Panc1 (cell line): ENCODE data around the gene ATR.

ENCODE experiments used
- TCF7L2 ChIP-seq: IDR thresholded peaks from 2 replicates; pipeline ENCODE4 v1.6.1; 2011; ENCODE audit warnings: mild to moderate bottlenecking, low read depth, low read length, inconsistent platforms
- TF ChIP-seq, protein P1 (sequence below): fragments of 450-650 bp; IDR thresholded peaks from 2 replicates; pipeline ENCODE4 v1.5.1; 2017; ENCODE audit warnings: mild to moderate bottlenecking

DNA sequence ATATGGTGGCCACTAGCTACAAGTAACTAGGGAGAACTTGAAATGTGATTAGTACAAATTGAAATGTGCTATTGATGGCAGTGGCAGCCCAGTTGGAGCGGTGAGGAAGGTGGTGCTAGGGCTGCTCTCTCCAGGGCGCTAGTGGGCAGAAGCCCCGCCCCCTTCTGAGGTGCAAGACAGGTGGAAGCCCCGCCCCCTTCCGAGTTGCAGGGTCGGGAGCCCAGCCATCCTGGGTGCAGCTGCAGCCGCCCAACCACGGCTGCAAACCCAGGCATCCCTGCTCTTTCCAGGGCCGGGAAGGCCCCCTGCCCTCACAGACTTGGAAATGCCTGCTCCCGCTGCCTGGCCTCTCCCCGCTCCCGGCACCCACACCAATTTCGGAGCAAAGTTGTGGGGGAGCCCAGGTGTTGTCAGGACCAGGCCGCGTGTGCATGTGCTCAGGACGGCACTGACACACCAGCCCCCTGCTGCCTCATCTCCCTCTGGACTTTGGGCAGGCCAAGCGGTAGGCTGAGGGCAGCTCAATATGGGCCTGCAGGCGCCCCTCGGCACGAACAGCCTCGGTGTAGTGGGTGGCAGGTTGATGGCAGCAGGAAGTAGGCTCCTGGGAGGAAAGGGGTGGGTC is 10.0 kb downstream of the ATR start:
- TF ChIP-seq, protein P1, sequence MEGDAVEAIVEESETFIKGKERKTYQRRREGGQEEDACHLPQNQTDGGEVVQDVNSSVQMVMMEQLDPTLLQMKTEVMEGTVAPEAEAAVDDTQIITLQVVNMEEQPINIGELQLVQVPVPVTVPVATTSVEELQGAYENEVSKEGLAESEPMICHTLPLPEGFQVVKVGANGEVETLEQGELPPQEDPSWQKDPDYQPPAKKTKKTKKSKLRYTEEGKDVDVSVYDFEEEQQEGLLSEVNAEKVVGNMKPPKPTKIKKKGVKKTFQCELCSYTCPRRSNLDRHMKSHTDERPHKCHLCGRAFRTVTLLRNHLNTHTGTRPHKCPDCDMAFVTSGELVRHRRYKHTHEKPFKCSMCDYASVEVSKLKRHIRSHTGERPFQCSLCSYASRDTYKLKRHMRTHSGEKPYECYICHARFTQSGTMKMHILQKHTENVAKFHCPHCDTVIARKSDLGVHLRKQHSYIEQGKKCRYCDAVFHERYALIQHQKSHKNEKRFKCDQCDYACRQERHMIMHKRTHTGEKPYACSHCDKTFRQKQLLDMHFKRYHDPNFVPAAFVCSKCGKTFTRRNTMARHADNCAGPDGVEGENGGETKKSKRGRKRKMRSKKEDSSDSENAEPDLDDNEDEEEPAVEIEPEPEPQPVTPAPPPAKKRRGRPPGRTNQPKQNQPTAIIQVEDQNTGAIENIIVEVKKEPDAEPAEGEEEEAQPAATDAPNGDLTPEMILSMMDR: no peak
- TF ChIP-seq TCF7L2: no peak
